ENCODE data around the gene DIO2.

The DIO2 gene

DNA sequence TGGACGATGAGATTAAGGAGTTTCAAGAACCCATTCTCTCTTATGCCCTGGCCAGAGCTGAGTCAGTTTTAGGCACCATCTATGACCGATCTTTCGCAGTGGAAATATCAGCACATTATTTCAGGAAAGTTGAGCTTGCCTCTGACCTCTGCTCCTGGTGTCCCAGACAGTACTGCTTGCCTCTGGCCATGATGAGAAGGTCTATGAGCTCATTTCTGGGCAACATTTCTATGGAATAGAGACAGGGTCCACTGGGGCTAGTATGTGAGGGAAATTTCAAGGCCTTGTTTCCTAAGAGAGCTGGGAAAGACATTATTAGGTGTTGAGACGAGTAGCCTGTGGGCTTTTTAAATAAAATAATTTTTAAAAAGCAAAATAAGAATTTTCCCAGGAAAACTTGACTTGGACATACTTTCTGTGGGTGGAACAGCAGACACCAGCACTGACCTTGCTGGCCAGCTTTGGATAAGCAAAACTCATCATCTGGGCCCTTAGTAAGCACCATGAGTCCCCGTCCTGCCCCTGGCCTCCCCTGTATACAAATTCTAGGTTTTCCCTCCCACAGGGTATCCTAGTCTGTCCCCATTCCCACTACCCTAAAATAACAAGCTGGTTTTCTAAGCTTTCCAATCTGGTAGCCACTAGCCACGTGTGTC is 43.4 kb downstream of the DIO2 start:
- TF ChIP-seq, protein P1, sequence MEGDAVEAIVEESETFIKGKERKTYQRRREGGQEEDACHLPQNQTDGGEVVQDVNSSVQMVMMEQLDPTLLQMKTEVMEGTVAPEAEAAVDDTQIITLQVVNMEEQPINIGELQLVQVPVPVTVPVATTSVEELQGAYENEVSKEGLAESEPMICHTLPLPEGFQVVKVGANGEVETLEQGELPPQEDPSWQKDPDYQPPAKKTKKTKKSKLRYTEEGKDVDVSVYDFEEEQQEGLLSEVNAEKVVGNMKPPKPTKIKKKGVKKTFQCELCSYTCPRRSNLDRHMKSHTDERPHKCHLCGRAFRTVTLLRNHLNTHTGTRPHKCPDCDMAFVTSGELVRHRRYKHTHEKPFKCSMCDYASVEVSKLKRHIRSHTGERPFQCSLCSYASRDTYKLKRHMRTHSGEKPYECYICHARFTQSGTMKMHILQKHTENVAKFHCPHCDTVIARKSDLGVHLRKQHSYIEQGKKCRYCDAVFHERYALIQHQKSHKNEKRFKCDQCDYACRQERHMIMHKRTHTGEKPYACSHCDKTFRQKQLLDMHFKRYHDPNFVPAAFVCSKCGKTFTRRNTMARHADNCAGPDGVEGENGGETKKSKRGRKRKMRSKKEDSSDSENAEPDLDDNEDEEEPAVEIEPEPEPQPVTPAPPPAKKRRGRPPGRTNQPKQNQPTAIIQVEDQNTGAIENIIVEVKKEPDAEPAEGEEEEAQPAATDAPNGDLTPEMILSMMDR (IDR thresholded peaks at IDR 0.05; ENCODE audit: low read depth, low read length), result no peak
- no peak for DNase-seq
- no peak overlapping the region for H3K27ac ChIP-seq
- H3K36me3 ChIP-seq, result no peaks in the 10 kb centered on the region
- no peaks in the 10 kb centered on the region for H3K9me3 ChIP-seq (ENCODE audit: severe bottlenecking)
- no peak overlapping the region for H3K4me3 ChIP-seq (ENCODE audit: low read depth, low read length)
- H3K27me3 ChIP-seq (ENCODE audit: insufficient read depth, low read depth, severe bottlenecking), result no peaks in the 10 kb centered on the region

DNA sequence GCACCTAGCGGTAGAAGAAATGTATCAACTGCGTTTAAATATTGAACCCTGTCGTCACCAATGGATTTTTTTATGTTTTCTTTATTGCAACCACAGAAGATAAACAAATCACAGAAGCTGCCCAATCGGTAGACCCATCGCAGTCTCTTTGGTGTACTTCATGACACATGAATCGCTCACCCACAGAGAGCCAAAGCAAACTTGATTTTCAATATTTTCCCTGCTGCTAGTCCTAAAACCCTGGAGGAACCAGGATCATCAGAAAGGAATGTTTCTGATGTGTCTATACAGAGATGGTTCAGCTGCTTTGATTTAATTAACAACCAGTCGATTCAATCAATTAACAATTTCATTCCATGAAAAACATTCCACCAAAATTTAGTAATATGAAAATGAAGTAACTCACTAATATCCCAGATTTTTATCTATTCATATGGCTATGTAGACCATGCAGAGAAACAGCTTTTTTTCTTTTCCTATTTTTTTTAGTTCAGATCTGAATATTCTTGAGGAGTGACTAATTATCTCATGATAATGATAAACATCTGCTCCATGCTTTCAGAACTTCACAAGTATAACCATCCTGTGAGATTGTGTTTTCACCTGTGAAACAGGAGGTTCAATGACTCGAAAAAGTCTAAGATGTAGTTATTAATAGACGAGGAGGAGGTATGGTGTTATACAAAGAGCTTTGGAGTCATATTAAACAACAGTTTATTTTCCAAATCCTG is 46.1 kb downstream of the DIO2 start:
- no peaks in the 10 kb centered on the region for H3K36me3 ChIP-seq
- H3K27ac ChIP-seq, result no peak overlapping the region
- TF ChIP-seq, protein P1 (IDR thresholded peaks at IDR 0.05; ENCODE audit: low read depth, low read length), result no peak
- no peaks in the 10 kb centered on the region for H3K27me3 ChIP-seq (ENCODE audit: insufficient read depth, low read depth, severe bottlenecking)
- H3K4me3 ChIP-seq (ENCODE audit: low read depth, low read length), result no peak overlapping the region
- H3K9me3 ChIP-seq (ENCODE audit: severe bottlenecking), result no peaks in the 10 kb centered on the region
- no peak for DNase-seq

DNA sequence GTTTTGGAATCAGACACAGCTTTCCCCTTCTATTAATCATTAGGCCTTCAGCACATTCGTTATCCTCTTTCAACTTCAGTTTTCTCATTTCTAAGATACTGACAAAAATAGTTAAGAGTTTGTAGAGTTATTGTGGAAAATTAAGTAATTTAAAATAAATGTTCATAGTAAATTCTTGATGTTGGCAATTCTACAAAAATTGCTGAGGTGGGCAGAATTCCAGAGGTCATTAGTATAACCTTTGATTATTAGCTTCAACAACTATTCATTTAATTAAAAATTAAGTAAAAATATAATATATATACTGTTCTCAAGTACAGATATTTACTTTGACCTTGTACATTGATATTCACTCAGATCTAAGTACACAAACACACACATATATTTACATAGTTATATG is 58.5 kb downstream of the DIO2 start:
- Histone ChIP-seq H3K4me3 (ENCODE audit: low read depth, low read length) (no peak overlapping the region), H3K27ac (no peak overlapping the region), H3K9me3 (ENCODE audit: severe bottlenecking) (no peaks in the 10 kb centered on the region), H3K27me3 (ENCODE audit: insufficient read depth, low read depth, severe bottlenecking) (no peaks in the 10 kb centered on the region), H3K36me3 (no peaks in the 10 kb centered on the region)
- TF ChIP-seq, protein P1 (IDR thresholded peaks at IDR 0.05; ENCODE audit: low read depth, low read length), result no peak
- no peak for DNase-seq

DNA sequence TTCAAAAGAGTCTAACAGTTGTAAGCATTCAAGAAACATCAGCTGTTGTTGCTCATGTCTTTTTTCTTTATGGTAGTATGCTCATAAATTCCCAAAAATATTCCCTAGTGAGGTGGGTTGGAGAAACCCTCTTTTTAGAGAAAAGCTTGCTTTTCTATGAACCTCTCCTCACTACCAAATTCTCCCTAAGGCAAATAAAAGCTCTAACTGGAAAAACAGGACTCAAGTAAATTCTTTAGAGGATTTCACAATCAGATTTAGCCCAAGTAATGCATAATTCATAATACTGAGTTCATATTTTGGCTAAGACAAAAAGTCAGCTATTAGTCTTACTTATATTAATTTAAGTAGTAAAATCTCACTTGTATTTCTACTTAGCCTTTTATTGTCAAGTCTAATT is 59.1 kb downstream of the DIO2 start:
- no peak overlapping the region for H3K27ac ChIP-seq
- H3K4me3 ChIP-seq (ENCODE audit: low read depth, low read length), result no peak overlapping the region
- TF ChIP-seq, protein P1 (IDR thresholded peaks at IDR 0.05; ENCODE audit: low read depth, low read length), result no peak
- no peak for DNase-seq
- H3K9me3 ChIP-seq (ENCODE audit: severe bottlenecking), result no peaks in the 10 kb centered on the region
- H3K27me3 ChIP-seq (ENCODE audit: insufficient read depth, low read depth, severe bottlenecking), result no peaks in the 10 kb centered on the region
- no peaks in the 10 kb centered on the region for H3K36me3 ChIP-seq

DNA sequence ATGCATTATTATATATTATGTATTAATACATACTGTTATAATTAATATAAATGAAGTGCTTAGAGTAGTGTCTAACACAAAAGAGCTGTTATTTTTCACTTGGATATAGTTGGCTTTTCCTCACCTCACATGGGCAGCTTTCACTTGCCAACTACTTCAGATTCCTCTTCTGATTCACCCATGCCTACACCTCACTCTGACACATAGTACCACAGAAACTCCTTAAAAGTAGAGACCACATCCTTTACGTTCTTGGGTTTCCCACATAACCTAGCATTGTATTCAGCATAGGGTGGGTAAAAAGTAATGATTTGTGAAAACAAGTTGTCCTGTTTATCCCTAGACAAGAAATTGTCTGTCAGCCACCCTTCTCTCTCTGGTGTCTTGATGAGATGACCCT is 61.0 kb downstream of the DIO2 start:
- H3K4me3 ChIP-seq (ENCODE audit: low read depth, low read length), result no peak overlapping the region
- H3K9me3 ChIP-seq (ENCODE audit: severe bottlenecking), result no peaks in the 10 kb centered on the region
- DNase-seq, result no peak
- H3K27ac ChIP-seq, result no peak overlapping the region
- TF ChIP-seq, protein P1 (IDR thresholded peaks at IDR 0.05; ENCODE audit: low read depth, low read length), result no peak
- H3K36me3 ChIP-seq, result no peaks in the 10 kb centered on the region
- H3K27me3 ChIP-seq (ENCODE audit: insufficient read depth, low read depth, severe bottlenecking), result no peaks in the 10 kb centered on the region

All from WERI-Rb-1 (cell line).